Peyer's patch (tissue), 4 donors: Measurements from ENCODE around the gene EFNA1.

ENCODE experiments used
- POLR2A ChIP-seq, 2 donors: fragments of 450-650 bp; IDR thresholded peaks; one replicate each; pipeline ENCODE4 v1.5.1; 2017; ENCODE audit warnings: antibody characterized with exemption in 2 of 2, mild to moderate bottlenecking in 2 of 2, moderate library complexity in 2 of 2
- TF ChIP-seq, protein P1 (sequence below), 6 experiments: fragments of 450-650 bp in 4 of 6; fragments of 200-600 bp in 2 of 6; sonication (generic) in 1 of 6; IDR thresholded peaks; one replicate each; pipeline ENCODE4 v1.5.1; 2017 to 2019; ENCODE audit warnings: antibody characterized with exemption in 6 of 6, mild to moderate bottlenecking in 3 of 6, moderate library complexity in 1 of 6

DNA sequence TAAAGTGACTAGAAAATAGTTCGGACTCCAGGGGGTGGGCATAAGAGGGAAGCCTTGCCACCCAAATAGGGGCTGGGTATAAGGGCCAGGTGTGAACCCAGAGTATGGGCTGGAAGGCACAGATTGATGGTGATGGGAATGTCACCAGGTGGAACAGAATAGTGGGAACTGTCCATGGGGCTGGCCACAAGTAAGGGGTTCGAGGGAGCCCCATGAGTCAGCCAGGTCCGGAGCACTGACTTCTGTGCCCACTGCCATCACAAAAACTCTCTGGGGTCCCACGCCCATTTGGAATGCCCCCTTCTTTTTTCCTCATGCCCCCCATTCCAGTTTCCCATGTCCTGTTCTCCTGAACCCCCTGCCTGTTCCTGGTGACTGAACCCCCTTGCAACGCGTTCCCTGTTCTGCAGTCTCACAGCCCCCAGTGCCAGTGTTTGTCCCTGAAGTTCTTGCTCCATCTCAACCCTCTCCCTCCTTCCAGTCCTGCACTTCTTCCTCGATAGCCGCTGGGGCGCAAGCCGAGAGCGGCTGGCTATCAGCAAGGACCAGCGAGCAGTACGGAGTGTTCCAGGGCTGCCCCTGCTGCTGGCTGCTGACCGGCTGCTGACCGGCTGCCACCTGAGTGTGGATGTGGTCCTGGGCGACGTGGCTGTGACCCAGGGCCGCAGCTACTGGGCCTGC is 53.8 kb downstream of the EFNA1 start:
- TF ChIP-seq, protein P1, sequence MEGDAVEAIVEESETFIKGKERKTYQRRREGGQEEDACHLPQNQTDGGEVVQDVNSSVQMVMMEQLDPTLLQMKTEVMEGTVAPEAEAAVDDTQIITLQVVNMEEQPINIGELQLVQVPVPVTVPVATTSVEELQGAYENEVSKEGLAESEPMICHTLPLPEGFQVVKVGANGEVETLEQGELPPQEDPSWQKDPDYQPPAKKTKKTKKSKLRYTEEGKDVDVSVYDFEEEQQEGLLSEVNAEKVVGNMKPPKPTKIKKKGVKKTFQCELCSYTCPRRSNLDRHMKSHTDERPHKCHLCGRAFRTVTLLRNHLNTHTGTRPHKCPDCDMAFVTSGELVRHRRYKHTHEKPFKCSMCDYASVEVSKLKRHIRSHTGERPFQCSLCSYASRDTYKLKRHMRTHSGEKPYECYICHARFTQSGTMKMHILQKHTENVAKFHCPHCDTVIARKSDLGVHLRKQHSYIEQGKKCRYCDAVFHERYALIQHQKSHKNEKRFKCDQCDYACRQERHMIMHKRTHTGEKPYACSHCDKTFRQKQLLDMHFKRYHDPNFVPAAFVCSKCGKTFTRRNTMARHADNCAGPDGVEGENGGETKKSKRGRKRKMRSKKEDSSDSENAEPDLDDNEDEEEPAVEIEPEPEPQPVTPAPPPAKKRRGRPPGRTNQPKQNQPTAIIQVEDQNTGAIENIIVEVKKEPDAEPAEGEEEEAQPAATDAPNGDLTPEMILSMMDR (IDR thresholded peaks at IDR 0.05): no peak
- no peak for TF ChIP-seq POLR2A (IDR thresholded peaks at IDR 0.05)
